Placental pericyte (primary cell): ENCODE results near the gene CSF1. TPM values are rescaled to one million over a fixed set of nuclear protein-coding genes. Genes with fewer than 3 reads are reported as not detected.

Source experiments
- total RNA-seq: library from RNA; depleted of rRNA; stranded (reverse); fragments of >200 nt; gene quantifications from 2 replicates; pipeline ENCODE4 v1.2.3, GENCODE V29; 2012

Gene CSF1, protein sequence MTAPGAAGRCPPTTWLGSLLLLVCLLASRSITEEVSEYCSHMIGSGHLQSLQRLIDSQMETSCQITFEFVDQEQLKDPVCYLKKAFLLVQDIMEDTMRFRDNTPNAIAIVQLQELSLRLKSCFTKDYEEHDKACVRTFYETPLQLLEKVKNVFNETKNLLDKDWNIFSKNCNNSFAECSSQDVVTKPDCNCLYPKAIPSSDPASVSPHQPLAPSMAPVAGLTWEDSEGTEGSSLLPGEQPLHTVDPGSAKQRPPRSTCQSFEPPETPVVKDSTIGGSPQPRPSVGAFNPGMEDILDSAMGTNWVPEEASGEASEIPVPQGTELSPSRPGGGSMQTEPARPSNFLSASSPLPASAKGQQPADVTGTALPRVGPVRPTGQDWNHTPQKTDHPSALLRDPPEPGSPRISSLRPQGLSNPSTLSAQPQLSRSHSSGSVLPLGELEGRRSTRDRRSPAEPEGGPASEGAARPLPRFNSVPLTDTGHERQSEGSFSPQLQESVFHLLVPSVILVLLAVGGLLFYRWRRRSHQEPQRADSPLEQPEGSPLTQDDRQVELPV
- total RNA-seq, result 28.8 and 148 TPM in 2 replicates

DNA sequence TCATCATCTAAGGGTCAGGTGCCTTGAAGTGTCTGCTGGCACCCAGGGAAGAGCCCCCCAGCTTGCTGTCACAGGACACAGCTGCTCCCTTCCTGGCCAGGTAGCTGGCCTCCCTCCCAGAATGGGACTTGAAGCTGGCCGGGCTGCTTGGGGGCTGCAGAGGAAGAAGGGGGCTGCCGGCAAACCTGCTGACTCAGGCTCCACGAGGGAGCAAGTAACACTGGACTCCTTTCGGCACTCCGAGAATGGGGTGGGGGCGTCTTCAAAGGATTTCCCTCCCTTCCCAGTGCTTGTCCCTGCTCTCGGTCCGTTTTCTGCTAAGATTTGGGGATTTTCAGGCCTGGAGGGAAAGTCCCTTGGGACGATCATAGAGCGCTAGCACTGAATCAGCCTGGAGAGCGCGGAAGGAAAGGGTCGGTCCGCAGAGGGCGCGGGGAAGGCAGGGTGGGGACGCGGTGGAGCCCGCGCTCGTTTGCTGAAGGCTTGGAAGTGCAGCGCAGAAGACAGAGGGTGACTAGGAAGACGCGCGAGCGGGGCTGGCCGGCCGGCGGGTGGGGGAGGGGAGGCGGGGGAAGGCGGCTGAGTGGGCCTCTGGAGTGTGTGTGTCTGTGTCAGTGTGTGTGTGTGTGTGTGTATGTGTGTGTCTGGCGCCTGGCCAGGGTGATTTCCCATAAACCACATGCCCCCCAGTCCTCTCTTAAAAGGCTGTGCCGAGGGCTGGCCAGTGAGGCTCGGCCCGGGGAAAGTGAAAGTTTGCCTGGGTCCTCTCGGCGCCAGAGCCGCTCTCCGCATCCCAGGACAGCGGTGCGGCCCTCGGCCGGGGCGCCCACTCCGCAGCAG is at the start of gene CSF1:
CSF1 (plus strand) TSS at position 727 of the 840 bp plus-strand sequence. CDS start 175 bp downstream, outside the sequence.

Other genes with a start within 250 kb of the CSF1 start
- 7.6 and 16.0 TPM in 2 replicates for gene GSTM2, start 242.8 kb upstream of the CSF1 start, total RNA-seq
- gene GSTM1, start 223.0 kb upstream of the CSF1 start, total RNA-seq, result not detected in 2 replicates
- 0.22 and 0.43 TPM in 2 replicates for gene GSTM5, start 198.6 kb upstream of the CSF1 start, total RNA-seq
- 21.8 and 126 TPM in 2 replicates for gene GSTM3, start 169.8 kb upstream of the CSF1 start, total RNA-seq
- gene EPS8L3, start 146.9 kb upstream of the CSF1 start, total RNA-seq, result not detected in 2 replicates
- gene AHCYL1, start 73.9 kb downstream of the CSF1 start, total RNA-seq, result 67.3 and 70.9 TPM in 2 replicates
- 47.5 and 58.8 TPM in 2 replicates for gene STRIP1, start 123.8 kb downstream of the CSF1 start, total RNA-seq
- gene ALX3, start 159.8 kb downstream of the CSF1 start, total RNA-seq, result not detected in 2 replicates
- gene UBL4B, start 201.6 kb downstream of the CSF1 start, total RNA-seq, result not detected in 2 replicates
- gene SLC6A17, start 239.6 kb downstream of the CSF1 start, total RNA-seq, result 0.14 TPM in 1 of 2 replicates, not detected in the other